GM12872 (cell line): Measurements from ENCODE around the gene NDUFS2.

ENCODE experiments used
- TF ChIP-seq, protein P1 (sequence below): IDR thresholded peaks from 3 replicates; pipeline ENCODE4 v1.5.1; 2011; ENCODE audit warnings: low read depth, mild to moderate bottlenecking, low read length, moderate library complexity; ENCODE audit not compliant: insufficient read depth

NDUFS2 gene

DNA sequence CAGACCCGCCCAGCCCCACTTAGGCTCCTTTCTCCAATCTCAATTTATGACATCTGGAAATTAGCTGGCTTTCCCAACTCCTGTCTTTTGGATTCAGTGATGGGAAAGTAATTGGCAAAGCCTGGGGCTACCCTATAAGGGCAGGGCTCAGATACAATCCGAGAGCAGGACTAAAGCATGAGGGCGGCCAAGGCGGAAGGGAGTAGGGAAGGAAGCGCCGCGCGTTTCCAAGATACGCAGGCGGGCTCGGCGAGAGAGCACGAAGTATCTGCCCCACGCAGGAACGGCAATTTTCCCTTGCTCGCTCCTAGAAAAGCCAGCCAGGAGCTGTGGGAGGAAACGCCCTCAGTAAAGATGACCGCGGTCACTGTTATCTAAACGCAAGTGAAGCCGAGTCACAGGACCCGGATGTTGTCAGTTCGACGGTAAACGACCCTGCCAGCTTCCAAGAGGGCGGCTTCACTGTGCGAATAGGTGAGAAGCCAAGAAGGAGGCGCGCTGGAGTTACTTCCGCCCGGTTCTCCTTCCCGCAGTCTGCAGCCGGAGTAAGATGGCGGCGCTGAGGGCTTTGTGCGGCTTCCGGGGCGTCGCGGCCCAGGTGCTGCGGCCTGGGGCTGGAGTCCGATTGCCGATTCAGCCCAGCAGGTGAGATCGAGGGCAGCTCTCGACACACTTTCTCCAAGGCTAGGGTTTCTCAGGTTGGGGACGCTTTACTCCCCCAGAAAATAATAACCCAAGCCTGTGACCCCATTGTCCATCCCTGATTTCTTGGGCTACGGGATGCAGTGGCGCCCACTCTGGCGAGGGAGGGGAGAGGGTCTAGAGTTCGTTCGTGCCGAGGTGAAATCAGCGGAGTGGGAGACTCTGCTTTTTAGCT lies at the start of gene NDUFS2:
NDUFS2 (plus strand) TSS at position 532 of the 877 bp plus-strand sequence; CDS start at position 551, 19 bp downstream.
- TF ChIP-seq, protein P1, sequence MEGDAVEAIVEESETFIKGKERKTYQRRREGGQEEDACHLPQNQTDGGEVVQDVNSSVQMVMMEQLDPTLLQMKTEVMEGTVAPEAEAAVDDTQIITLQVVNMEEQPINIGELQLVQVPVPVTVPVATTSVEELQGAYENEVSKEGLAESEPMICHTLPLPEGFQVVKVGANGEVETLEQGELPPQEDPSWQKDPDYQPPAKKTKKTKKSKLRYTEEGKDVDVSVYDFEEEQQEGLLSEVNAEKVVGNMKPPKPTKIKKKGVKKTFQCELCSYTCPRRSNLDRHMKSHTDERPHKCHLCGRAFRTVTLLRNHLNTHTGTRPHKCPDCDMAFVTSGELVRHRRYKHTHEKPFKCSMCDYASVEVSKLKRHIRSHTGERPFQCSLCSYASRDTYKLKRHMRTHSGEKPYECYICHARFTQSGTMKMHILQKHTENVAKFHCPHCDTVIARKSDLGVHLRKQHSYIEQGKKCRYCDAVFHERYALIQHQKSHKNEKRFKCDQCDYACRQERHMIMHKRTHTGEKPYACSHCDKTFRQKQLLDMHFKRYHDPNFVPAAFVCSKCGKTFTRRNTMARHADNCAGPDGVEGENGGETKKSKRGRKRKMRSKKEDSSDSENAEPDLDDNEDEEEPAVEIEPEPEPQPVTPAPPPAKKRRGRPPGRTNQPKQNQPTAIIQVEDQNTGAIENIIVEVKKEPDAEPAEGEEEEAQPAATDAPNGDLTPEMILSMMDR: peak; percentile 37; the same call in 2 of the 3 replicates

DNA sequence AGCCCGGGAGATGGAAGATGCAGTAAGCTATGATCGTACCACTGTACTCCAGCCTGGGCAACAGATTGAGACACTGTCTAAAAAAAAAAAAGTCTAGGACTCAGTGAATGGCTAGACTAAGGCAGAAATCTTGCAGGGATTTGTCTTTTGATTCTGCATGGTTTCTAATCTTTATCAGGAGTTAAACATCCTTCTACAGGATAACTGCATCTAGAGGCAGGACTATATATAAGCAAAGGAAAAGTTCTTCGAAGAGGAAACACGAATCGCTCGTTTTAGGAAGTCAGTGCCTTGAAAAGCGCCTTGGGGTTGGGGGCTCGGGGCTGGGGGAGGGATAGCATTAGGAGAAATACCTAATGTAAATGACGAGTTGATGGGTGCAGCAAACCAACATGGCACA lies 49.0 kb upstream of the NDUFS2 start:
- TF ChIP-seq, protein P1: no peak

DNA sequence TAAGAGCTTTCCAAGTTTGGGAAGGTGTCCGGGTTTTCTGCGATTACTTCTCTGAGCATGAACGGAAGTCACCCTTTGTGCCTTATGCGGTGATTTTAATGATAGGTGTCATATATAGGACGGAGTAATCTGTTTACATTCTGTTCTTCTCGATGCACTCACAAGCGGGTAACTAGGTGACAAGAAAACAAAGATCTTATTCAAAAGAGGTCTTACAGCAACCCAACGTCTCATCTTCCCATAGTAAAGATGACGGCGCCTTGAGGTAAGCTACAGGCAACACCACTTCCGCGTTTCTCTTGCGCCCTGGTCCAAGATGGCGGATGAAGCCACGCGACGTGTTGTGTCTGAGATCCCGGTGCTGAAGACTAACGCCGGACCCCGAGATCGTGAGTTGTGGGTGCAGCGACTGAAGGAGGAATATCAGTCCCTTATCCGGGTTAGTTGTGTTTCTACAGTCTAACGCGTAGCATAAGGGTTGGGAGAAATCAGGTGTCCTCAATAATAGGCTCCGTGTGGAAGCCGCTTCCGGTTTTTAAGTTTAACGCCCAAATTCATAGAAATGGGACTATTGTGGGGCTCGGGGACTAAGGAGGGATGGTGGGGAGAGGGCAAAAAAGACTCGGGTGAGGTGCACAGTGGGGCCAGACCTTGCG lies 48.4 kb upstream of the NDUFS2 start, which contains the start of gene UFC1:
UFC1 (plus strand) TSS at position 297 of the 656 bp plus-strand sequence; CDS start at position 317, 20 bp downstream.
- TF ChIP-seq, protein P1: no peak

DNA sequence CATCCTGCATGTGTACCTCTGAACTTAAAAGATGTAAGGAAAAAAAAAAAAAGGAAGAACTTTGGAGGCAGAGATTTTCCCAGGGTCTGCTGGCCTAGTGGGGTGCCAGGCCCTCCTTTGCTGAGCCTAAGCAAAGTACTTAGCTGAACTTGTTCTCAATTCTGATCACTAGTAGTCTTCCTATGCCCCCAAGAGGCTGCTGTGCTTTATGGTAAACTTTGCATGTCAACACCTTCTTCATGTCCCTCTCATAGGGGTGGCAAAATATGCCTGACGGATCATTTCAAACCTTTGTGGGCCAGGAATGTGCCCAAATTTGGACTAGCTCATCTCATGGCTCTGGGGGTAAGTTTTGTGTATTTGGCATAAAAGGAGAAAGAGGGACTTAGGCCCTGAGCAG lies 44.3 kb upstream of the NDUFS2 start:
- TF ChIP-seq, protein P1: no peak

DNA sequence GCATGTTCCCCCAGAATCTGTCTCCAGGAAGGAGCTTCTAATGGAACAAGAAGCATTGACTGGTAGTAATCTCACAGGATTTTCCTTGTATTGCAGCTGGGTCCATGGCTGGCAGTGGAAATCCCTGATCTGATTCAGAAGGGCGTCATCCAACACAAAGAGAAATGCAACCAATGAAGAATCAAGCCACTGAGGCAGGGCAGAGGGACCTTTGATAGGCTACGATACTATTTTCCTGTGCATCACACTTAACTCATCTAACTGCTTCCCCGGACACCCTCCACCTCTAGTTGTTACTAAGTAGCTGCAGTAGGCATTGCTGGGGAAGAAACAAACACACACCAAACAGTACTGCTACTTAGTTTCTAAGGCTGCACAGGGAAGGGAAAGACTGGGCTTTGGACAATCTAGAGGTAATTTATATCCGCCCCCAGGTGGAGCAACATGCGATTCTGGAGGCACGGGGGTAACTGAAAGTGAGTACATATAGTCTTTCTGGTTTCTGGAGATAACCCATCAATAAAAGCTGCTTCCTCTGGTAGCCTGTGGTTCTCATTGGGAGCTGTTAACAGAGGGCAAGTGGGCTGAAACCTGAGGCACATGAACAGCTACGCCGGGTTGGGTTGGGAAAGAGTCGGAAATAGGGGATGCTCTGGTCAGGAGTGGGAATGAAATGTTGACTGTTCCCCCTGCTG lies 43.7 kb upstream of the NDUFS2 start:
- TF ChIP-seq, protein P1: no peak

DNA sequence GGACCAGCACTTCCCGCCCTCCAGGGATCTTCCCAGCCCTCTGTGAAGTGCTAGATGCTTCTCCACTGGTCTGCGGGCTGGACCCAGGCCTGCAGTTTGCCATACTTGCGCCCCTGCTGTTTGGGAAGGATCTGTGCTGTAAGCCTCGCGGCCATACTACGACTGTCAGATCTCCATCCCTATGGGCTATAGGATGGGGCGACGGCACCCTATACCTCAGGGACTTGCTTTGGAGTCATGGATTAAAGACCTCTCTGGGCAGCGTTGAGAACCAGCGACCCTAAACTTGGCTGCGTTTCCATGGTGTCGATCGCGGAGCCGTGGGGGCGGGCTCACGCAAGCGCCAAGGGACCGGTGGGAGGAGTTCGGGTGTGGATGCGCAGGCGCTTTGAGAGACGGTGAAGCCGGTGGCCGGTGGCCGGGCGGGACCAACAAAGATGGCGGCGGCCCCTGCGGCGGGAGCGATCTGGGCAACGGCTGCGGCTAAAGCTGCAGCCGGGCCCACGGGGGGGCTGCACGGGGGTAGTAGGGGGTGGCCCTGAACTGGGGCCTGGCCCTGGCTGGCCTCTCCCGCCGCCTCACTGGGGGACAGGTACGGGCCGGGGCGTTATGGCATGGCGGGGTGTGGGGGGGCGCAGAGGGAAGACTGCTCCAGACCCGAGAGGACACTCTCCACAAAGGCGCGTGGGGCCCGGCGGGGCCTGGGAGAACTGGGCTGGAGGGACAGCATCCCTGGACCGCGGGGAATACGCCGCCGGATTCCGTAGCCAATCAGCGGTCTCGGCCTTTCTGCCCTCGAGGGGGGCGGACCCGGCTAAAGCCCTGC lies 42.9 kb upstream of the NDUFS2 start, which contains the start of gene USP21:
USP21 (plus strand) TSS at position 414 of the 826 bp plus-strand sequence. CDS start 1,141 bp downstream, outside the sequence.
- TF ChIP-seq, protein P1: no peak
